ENCODE measurements around the gene RERE.

GRCh38 chr1:8578936-8579335 is 238.5 kb downstream of the RERE start:
- TF ChIP-seq POLR2AphosphoS5 (IDR thresholded peaks at IDR 0.05) = no peak
- no peak for TF ChIP-seq CTCF (IDR thresholded peaks at IDR 0.05)
- no peak for TF ChIP-seq POLR2A (IDR thresholded peaks at IDR 0.05)
- no peak for TF ChIP-seq EP300 (IDR thresholded peaks at IDR 0.05)
